ENCODE measurements around the gene CBX4. TPM values are rescaled to one million over a fixed set of nuclear protein-coding genes. Genes with fewer than 3 reads are reported as not detected.

Gene CBX4
- total RNA-seq, 1 experiment from 2014 or later: 6.2 TPM

- DNase-seq: no peak
- no peaks in the 10 kb centered on the region for H3K79me1 ChIP-seq (ENCODE audit: insufficient read depth, low read depth, low read length, poor library complexity, severe bottlenecking)
- H2BK120ac ChIP-seq (ENCODE audit: low read depth, low read length, poor library complexity, severe bottlenecking): no peak overlapping the region
- no peak overlapping the region for H2BK12ac ChIP-seq (ENCODE audit: insufficient read length, low read depth, low read length)
- no peak overlapping the region for H4K91ac ChIP-seq (ENCODE audit: insufficient read length, low read depth, low read length)
- no peak overlapping the region for H3K9ac ChIP-seq (ENCODE audit: extremely low read depth, insufficient read length, low read length)
- H3K4me3 Mint-ChIP-seq: 0 out of 5 replicates have a peak overlapping the region, but pooled peaks of 1 of the 2 experiments have one; percentile 18
- no peak overlapping the region for H3K56ac ChIP-seq (ENCODE audit: insufficient read length, low read depth, low read length)
- TF ChIP-seq CTCF (conservative IDR thresholded peaks at IDR 0.05): no peak
- H3K4me1 ChIP-seq (ENCODE audit: insufficient read depth, low read length): no peaks in the 10 kb centered on the region
- no peak overlapping the region for H3K4me2 ChIP-seq (ENCODE audit: insufficient read depth, insufficient read length, low read length)
- peaks cover 15 to 40% of the 10 kb centered on the region in 2 experiments for H3K4me1 Mint-ChIP-seq
- H4K20me1 ChIP-seq (ENCODE audit: control insufficient read depth, insufficient read depth, insufficient read length): no peaks in the 10 kb centered on the region
- no peak overlapping the region; a peak in 1 of 7 replicates for H3K27ac Mint-ChIP-seq
- H4K8ac ChIP-seq (replicated peaks; ENCODE audit: insufficient read length, low read depth, low read length): no peak overlapping the region
- H3T11ph ChIP-seq (ENCODE audit: low read length): no peak overlapping the region
- H3K36me3 Mint-ChIP-seq (ENCODE audit: insufficient read depth in 1 of 3, low read depth in 3 of 3): peaks cover 0 to 5% (median 0%) of the 10 kb centered on the region in 3 experiments; a peak in 2 of 7 replicates
- H3K9me3 ChIP-seq (ENCODE audit: control insufficient read depth, low read depth, low read length): no peaks in the 10 kb centered on the region
- H2AK5ac ChIP-seq (ENCODE audit: insufficient read length, low read length): no peak overlapping the region
- no peaks in the 10 kb centered on the region for H3K79me2 ChIP-seq (ENCODE audit: insufficient read depth, low read length)
- no peak overlapping the region for H3K27ac ChIP-seq (ENCODE audit: insufficient read length, low read depth, low read length)
- no peak overlapping the region for H3K4ac ChIP-seq (ENCODE audit: low read depth, low read length)
- WGBS (ENCODE audit: extremely low coverage, insufficient read length, low lambda C conversion rate): no CpG with 5 or more reads among the region's 10 CpGs
- no peak overlapping the region for H2BK15ac ChIP-seq (ENCODE audit: low read depth, low read length)
- no peak overlapping the region for H4K5ac ChIP-seq (ENCODE audit: insufficient read length, low read depth, low read length)
- no peak overlapping the region for H3K18ac ChIP-seq (ENCODE audit: insufficient read length, low read depth, low read length)
- no peak overlapping the region for H3K23ac ChIP-seq (ENCODE audit: insufficient read length, low read depth, low read length)
- H2AFZ ChIP-seq (ENCODE audit: low read length): no peak overlapping the region
- no peaks in the 10 kb centered on the region for H3K27me3 ChIP-seq (ENCODE audit: insufficient read depth, low read length)
- no peak overlapping the region for H2BK20ac ChIP-seq (ENCODE audit: low read depth, low read length, poor library complexity, severe bottlenecking)
- peaks cover 6% of the 10 kb centered on the region for H3K27me3 Mint-ChIP-seq (ENCODE audit: low read depth)
- H2BK5ac ChIP-seq (ENCODE audit: insufficient read length, low read length): no peak overlapping the region
- H3K23me2 ChIP-seq (ENCODE audit: insufficient read length, low read depth, low read length, poor library complexity, severe bottlenecking): no peaks in the 10 kb centered on the region
- no peak overlapping the region for H3K14ac ChIP-seq (ENCODE audit: insufficient read depth, low read length)
- no peaks in the 10 kb centered on the region; a peak in 1 of 5 replicates for H3K9me3 Mint-ChIP-seq
Measured at GRCh38 chr17:79872762-79873161, 33.5 kb upstream of the CBX4 start.

Data from H9 (cell line).